ENCODE data around the gene MTUS2.

DNA sequence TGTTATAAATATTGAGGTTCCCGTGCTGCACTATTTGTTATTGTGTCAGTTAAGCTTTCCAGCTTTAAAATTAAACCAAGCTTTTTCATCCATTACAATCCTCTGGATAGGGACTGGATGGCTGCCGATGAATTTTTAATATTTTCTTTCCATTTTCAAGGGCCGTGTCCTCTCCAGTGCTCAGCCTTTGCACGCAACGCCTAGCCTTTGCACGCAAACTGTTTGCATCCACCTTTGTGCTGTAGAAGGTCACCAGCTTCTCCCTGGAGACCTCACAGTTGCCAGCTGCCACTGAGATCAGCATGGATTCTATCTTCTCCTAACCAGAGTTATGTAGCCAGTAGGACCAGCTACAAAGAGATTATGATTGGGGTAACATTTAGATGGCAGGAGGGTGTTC is 534.9 kb downstream of the MTUS2 start:
- TF ChIP-seq, protein P1, sequence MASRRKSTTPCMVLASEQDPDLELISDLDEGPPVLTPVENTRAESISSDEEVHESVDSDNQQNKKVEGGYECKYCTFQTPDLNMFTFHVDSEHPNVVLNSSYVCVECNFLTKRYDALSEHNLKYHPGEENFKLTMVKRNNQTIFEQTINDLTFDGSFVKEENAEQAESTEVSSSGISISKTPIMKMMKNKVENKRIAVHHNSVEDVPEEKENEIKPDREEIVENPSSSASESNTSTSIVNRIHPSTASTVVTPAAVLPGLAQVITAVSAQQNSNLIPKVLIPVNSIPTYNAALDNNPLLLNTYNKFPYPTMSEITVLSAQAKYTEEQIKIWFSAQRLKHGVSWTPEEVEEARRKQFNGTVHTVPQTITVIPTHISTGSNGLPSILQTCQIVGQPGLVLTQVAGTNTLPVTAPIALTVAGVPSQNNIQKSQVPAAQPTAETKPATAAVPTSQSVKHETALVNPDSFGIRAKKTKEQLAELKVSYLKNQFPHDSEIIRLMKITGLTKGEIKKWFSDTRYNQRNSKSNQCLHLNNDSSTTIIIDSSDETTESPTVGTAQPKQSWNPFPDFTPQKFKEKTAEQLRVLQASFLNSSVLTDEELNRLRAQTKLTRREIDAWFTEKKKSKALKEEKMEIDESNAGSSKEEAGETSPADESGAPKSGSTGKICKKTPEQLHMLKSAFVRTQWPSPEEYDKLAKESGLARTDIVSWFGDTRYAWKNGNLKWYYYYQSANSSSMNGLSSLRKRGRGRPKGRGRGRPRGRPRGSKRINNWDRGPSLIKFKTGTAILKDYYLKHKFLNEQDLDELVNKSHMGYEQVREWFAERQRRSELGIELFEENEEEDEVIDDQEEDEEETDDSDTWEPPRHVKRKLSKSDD (conservative IDR thresholded peaks at IDR 0.05; ENCODE audit: low read length), result no peak
- TF ChIP-seq FOXK2 (conservative IDR thresholded peaks at IDR 0.05 in 1 of 2, IDR thresholded peaks at IDR 0.05 in 1 of 2; ENCODE audit: low read depth in 2 of 2) (no peak), BCOR (IDR thresholded peaks at IDR 0.05) (no peak), MEF2D (tag; conservative IDR thresholded peaks at IDR 0.05; ENCODE audit: low read depth) (no peak)
- TF ChIP-seq, protein P2, sequence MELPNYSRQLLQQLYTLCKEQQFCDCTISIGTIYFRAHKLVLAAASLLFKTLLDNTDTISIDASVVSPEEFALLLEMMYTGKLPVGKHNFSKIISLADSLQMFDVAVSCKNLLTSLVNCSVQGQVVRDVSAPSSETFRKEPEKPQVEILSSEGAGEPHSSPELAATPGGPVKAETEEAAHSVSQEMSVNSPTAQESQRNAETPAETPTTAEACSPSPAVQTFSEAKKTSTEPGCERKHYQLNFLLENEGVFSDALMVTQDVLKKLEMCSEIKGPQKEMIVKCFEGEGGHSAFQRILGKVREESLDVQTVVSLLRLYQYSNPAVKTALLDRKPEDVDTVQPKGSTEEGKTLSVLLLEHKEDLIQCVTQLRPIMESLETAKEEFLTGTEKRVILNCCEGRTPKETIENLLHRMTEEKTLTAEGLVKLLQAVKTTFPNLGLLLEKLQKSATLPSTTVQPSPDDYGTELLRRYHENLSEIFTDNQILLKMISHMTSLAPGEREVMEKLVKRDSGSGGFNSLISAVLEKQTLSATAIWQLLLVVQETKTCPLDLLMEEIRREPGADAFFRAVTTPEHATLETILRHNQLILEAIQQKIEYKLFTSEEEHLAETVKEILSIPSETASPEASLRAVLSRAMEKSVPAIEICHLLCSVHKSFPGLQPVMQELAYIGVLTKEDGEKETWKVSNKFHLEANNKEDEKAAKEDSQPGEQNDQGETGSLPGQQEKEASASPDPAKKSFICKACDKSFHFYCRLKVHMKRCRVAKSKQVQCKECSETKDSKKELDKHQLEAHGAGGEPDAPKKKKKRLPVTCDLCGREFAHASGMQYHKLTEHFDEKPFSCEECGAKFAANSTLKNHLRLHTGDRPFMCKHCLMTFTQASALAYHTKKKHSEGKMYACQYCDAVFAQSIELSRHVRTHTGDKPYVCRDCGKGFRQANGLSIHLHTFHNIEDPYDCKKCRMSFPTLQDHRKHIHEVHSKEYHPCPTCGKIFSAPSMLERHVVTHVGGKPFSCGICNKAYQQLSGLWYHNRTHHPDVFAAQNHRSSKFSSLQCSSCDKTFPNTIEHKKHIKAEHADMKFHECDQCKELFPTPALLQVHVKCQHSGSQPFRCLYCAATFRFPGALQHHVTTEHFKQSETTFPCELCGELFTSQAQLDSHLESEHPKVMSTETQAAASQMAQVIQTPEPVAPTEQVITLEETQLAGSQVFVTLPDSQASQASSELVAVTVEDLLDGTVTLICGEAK (IDR thresholded peaks at IDR 0.05), result no peak
- TF ChIP-seq, protein P2 (CRISPR knock-in tag; IDR thresholded peaks at IDR 0.05), result no peak

Data from K562 (cell line).